GM19468 (cell line): ENCODE results near the gene CCDC171.
"Not testable (repeated sequence)": the region's sequence is repeated elsewhere in the genome, so short reads cannot be mapped to it uniquely, and the experiment has no call there.

Source experiments
- ATAC-seq: cut with Tn5 transposase; IDR thresholded peaks from one replicate; pipeline ENCODE4 v1.9.1; 2021; ENCODE audit warnings: mild to moderate bottlenecking, moderate library complexity, moderate number of reproducible peaks; ENCODE audit not compliant: unreplicated experiment; ENCODE audit errors: extremely low read depth

CCDC171 gene

GRCh38 chr9:15670246-15670645, 117.4 kb downstream of the CCDC171 start:
- peak; percentile 65 for ATAC-seq

- ATAC-seq, result peak; percentile 79
Measured at GRCh38 chr9:15670894-15671293, 118.1 kb downstream of the CCDC171 start.

GRCh38 chr9:15693701-15694100, 140.9 kb downstream of the CCDC171 start:
- no peak for ATAC-seq

- ATAC-seq, result no peak
Measured at GRCh38 chr9:15696979-15697378, 144.1 kb downstream of the CCDC171 start.

- no peak for ATAC-seq
Measured at GRCh38 chr9:15697446-15697851, 144.6 kb downstream of the CCDC171 start.

GRCh38 chr9:15699876-15700559, 147.2 kb downstream of the CCDC171 start:
- ATAC-seq, result not testable (repeated sequence)

GRCh38 chr9:15707000-15707399, 154.2 kb downstream of the CCDC171 start:
- ATAC-seq, result no peak

- ATAC-seq, result no peak
Measured at GRCh38 chr9:15711531-15711930, 158.7 kb downstream of the CCDC171 start.

GRCh38 chr9:15711931-15712330, 159.1 kb downstream of the CCDC171 start:
- no peak for ATAC-seq

- no peak for ATAC-seq
Measured at GRCh38 chr9:15714746-15715145, 161.9 kb downstream of the CCDC171 start.

- ATAC-seq, result no peak
Measured at GRCh38 chr9:15717290-15717967, 164.6 kb downstream of the CCDC171 start.

GRCh38 chr9:15718423-15718822, 165.6 kb downstream of the CCDC171 start:
- ATAC-seq, result no peak

- ATAC-seq, result no peak
Measured at GRCh38 chr9:15720861-15721260, 168.0 kb downstream of the CCDC171 start.

GRCh38 chr9:15722888-15723287, 170.0 kb downstream of the CCDC171 start:
- ATAC-seq, result no peak

GRCh38 chr9:15724016-15724415, 171.2 kb downstream of the CCDC171 start:
- no peak for ATAC-seq

GRCh38 chr9:15724612-15725011, 171.8 kb downstream of the CCDC171 start:
- no peak for ATAC-seq

- ATAC-seq, result no peak
Measured at GRCh38 chr9:15725953-15726352, 173.1 kb downstream of the CCDC171 start.

GRCh38 chr9:15729507-15729906, 176.7 kb downstream of the CCDC171 start:
- ATAC-seq, result no peak

- no peak for ATAC-seq
Measured at GRCh38 chr9:15735083-15735857, 182.4 kb downstream of the CCDC171 start.

GRCh38 chr9:15736569-15736968, 183.7 kb downstream of the CCDC171 start:
- ATAC-seq, result no peak

- ATAC-seq, result no peak
Measured at GRCh38 chr9:15738011-15738410, 185.2 kb downstream of the CCDC171 start.
